HG02943 (cell line): ENCODE data around the gene ACTN4.

ENCODE experiments used
- ATAC-seq: cut with Tn5 transposase; IDR thresholded peaks from one replicate; pipeline ENCODE4 v1.9.1; 2021; ENCODE audit warnings: mild to moderate bottlenecking, low read depth, moderate library complexity; ENCODE audit not compliant: unreplicated experiment

ACTN4 gene

GRCh38 chr19:38707512-38708114, 60.2 kb downstream of the ACTN4 start:
- no peak for ATAC-seq

DNA sequence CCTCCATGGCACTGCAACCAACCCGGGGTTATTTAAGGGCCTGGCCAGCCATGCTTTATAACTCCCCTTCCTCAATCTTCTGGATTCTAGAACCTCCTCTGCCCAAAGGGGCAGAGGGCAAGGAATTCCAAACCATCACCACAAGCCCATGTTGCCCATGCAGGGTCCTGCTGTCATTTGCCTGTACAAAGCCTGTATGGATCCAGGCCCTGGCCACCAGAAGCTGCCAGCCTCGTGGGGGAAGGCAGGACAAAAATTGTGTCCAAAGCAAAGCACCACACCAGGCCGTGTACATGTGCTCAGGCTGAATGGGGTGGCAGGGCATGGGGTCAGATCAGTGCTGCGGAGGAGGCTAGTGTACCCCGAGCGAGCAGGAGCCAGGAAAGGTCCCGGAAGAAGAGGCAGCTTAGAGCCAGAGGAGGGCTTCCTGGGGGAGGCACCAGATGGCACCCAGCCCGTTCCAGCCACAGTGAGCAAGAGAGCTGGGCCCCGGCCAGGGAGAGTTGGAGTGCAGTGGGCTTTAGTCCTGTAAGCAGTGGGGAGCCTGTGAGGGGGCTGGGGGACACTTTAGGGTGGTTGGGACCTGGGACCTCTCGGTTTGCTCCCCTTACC, 61.1 kb downstream of the ACTN4 start:
- ATAC-seq = no peak

DNA sequence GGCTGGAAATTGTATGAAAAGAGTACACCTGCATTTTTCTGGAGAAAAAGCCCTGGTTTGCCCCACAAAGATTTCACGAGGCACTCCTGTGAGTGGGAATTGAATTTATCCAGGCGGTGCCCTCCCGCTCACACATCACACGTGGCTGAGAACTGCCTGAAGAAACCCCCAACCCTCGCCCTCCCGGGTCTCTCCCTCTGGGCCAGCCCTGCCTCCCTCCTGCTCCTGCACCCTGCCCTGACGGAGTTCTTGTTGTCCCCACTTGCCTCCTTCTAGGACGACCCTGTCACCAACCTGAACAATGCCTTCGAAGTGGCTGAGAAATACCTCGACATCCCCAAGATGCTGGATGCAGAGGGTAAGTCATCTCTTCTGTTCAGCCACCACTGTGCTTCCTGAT, 61.7 kb downstream of the ACTN4 start:
- ATAC-seq = no peak

DNA sequence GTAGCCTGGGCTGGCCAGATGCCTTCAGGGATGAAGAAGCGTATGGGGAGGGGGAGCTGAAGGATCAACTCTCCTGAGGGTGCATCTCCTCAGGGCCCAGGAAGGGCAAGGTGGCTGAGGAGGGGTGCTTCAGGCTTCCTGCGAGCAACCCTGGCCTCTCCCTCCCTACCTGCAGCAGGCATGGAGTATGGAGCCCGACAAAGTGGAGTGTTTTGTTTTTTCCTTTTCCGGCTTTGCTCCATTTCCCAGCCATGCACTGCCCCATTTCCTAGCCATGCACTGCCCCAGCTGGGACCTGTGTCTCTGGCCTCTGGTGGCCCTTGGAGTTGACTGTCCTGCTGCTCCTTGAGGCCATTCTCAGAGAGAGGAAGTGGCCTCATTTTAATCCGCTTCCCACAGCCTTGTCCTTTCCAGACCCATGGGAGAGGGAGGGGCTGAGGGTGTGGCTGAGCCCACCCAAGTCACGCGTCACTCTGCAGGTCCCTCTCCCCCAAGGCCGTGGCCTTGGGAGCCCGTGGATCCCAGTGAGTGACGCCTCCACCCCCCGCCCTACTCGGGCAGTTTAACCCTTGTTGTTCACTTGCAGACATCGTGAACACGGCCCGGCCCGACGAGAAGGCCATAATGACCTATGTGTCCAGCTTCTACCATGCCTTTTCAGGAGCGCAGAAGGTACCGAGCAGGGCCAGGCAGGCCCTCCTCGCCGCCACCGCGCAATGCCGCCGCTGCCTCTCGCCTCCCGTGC, 62.4 kb downstream of the ACTN4 start:
- ATAC-seq = no peak

DNA sequence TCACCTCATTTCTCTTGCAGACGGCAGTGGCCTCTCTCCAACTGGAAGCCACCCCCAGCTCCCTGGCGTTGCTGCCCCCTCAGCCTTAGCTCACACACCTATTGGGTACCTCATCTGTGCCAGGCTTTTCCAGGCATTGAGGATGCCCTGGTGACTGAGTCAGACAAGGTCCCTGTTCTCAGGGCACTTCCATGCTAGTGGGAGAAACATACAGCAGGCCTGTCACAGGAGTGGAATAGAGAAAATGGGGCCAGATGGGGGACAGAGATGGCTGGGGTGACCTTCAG, 62.9 kb downstream of the ACTN4 start:
- ATAC-seq = no peak

- ATAC-seq = no peak
These were observed 63.7 kb downstream of the ACTN4 start for GRCh38 chr19:38710928-38711725.

DNA sequence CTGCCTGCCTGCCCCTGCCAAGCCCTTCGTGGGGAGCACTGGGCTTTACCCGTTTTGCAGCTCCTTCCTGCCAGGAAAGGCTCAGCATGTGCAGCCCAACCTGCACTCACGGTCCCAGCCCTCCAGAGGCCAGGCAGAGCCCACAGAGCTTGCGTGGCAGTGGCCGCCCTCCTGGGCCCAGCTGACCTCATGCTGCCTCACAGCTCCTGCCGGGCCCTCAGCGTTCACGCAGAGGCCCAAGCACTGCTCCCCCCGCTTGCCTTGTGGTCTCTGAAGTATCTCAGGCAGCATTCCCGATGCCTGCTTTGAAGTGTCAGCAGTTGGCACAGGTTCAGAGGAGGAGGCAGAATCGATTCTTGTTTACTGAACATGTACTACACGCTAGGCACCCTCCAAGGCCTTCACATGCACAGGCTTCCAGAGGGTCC, 64.3 kb downstream of the ACTN4 start:
- ATAC-seq = no peak

- ATAC-seq = no peak
These were observed 64.8 kb downstream of the ACTN4 start for GRCh38 chr19:38712161-38712748.

DNA sequence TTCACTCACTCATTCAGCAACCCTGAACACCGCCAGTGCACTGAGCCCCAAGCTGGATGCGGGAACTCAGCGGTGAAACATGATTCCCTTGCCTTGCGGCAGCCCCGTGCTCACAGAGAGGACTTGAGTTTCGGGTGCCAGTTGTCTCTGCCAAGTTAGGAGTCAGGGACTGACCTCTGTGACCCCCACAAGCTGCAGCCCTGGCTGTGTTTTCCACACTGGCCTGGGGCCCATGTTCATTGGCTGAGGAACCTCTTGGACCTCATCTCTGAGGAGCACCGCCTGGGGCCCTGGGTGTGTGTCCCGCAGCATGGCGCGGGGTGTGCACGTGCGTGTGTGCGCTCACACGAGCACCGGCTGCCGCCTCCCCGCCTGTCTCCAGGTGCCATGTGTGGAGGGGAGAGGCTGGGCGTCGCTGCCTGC, 65.8 kb downstream of the ACTN4 start:
- ATAC-seq = no peak

DNA sequence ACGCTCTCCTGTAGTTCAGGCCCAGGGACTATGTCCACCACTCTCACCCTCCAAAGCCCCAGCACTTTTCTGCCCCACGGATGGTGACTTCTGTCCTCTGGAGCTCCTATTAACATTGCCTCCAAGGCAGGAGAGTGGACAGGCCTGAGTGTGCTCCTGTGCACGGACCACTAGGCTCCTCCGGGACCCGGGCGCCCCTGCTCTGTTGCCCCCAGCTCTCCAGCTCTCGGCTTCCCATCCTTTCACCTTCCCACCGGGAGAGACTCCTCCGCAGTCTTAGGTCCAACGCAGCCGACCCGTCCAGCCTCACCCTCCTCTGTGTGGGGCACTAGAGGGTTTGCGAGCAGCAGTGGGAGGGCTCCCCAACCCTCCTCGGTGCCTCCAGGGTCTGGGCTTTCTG, 66.4 kb downstream of the ACTN4 start:
- ATAC-seq = no peak

DNA sequence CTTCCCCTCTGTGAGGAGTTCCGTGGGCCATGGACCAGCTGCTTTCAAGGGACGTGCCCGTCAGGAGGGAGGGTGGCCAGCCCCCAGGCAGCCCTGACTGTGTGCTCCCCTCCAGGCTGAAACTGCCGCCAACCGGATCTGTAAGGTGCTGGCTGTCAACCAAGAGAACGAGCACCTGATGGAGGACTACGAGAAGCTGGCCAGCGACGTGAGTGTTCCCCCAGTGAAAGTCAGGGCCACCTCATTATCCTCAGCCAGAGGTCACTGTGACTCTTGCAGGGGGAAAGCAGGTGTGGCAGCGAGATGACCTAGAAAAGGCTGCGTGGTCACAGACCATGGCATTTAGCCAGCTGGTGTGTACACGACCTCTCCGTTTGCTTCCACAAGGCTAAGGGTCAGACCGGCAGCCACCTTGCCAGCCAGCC, 66.9 kb downstream of the ACTN4 start:
- no peak for ATAC-seq

GRCh38 chr19:38715555-38715954, 68.1 kb downstream of the ACTN4 start:
- ATAC-seq = no peak

GRCh38 chr19:38717051-38717450, 69.6 kb downstream of the ACTN4 start:
- no peak for ATAC-seq

- ATAC-seq = no peak
These were observed 70.4 kb downstream of the ACTN4 start for GRCh38 chr19:38717855-38718254.

GRCh38 chr19:38718747-38719543, 71.5 kb downstream of the ACTN4 start:
- no peak for ATAC-seq

DNA sequence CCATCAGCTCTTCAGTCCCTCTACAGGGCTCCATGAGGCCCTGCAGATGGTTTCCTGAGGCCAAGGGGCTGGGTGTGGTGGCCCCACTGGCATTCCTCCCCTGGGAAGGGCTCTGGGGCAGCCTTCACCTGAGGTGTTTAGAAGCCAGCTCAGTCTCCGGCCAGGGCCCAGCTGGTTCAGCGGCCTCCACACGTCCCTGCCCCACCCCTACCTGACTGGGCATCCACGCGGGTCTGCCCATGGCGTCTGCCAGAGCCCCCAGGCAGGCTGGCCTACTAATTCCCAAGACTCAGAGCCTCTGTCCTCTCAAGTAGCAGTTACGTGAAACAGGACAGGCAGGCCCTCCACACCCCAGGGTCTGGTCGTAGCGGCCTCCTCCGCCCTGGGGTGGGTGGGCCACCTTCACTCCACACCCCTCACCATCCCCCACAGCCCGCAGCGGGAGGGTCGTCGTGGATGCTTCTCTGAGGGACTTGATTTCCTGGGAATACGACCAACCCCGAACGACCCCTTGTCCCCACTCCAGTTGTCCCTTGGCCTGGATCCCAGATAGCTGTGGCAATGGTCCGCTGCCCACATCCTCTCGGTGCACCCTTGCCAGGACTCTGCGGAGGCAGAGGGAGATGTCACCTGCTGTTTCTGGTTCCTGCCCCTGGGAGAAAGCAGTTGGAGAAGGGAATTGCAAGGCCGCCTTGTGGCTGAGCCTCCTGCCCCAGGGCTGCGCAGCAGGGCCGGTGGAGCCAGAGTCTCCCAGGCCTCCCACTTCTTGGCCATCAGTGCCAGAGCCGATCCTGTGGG, 72.5 kb downstream of the ACTN4 start:
- ATAC-seq = no peak

GRCh38 chr19:38720559-38721236, 73.2 kb downstream of the ACTN4 start:
- no peak for ATAC-seq

DNA sequence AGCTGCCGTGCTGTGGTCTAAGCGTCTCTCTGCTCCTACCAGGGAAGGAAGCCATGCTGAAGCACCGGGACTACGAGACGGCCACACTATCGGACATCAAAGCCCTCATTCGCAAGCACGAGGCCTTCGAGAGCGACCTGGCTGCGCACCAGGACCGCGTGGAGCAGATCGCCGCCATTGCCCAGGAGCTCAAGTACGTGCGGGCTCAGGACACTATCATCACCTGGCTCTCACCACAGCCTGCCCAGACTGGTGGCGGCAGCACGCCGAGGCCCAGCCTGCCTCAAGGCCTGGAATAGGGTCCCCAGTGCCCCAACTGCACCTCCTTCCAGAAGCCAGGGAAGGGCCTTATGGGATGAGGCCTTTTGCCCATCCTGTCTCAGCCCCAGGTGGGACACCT, 74.0 kb downstream of the ACTN4 start:
- ATAC-seq = no peak
